Calu3 (cell line): ENCODE results near the gene KIRREL1. TPM values are rescaled to one million over a fixed set of nuclear protein-coding genes. Genes with fewer than 3 reads are reported as not detected.

Experiments
- BruUV-seq: library from RNA; stranded (reverse); fragments of 400-500 nt; replicated peaks from 2 replicates; lab custom pipeline; 2021; lab: Mats Ljungman, UMichigan
- CTCF ChIA-PET: fragments of 300-600 bp; sonication (Branson Sonifier 250); formaldehyde crosslinking; loops from one replicate; lab custom pipeline; 2022; ENCODE audit warnings: antibody characterized with exemption; lab: Charles Lee
- DNase-seq: peaks from one replicate; pipeline ENCODE4 v3.0.0; 2022
- H3K27ac Mint-ChIP-seq: one replicate; pipeline ENCODE4 v1.8.0; 2022; ENCODE audit warnings: mixed read lengths; ENCODE audit not compliant: unreplicated experiment
- H3K27me3 Mint-ChIP-seq: one replicate; pipeline ENCODE4 v1.8.0; 2022; ENCODE audit warnings: mixed read lengths; ENCODE audit not compliant: unreplicated experiment
- H3K36me3 Mint-ChIP-seq: one replicate; pipeline ENCODE4 v1.8.0; 2022; ENCODE audit warnings: mild to moderate bottlenecking, moderate library complexity, mixed read lengths; ENCODE audit not compliant: insufficient read depth, unreplicated experiment
- H3K4me1 Mint-ChIP-seq: one replicate; pipeline ENCODE4 v1.8.0; 2022; ENCODE audit warnings: mild to moderate bottlenecking, low read depth, mixed read lengths; ENCODE audit not compliant: unreplicated experiment
- H3K4me3 Mint-ChIP-seq: one replicate; pipeline ENCODE4 v1.8.0; 2022; ENCODE audit warnings: mild to moderate bottlenecking, low read depth, moderate library complexity, mixed read lengths; ENCODE audit not compliant: unreplicated experiment
- H3K9me3 Mint-ChIP-seq: one replicate; pipeline ENCODE4 v1.8.0; 2022; ENCODE audit warnings: low read depth, mixed read lengths; ENCODE audit not compliant: unreplicated experiment
- intact Hi-C: fragments of 100-400 bp; cut with micrococcal nuclease; formaldehyde crosslinking; loops from one replicate; pipeline ENCODE4 v1.10.0; 2022; ENCODE audit not compliant: unreplicated experiment
- total RNA-seq: library from RNA; stranded (reverse); gene quantifications from 2 replicates; pipeline ENCODE4 v1.2.3, GENCODE V29; 2022
- TF ChIP-seq, protein P1 (sequence below): fragments of 200-600 bp; IDR thresholded peaks from one replicate; pipeline ENCODE4 v1.8.0; 2022; ENCODE audit warnings: antibody characterized with exemption; ENCODE audit not compliant: unreplicated experiment

Gene KIRREL1
- total RNA-seq, 1 experiment from 2014 or later = 31.4 TPM

DNA sequence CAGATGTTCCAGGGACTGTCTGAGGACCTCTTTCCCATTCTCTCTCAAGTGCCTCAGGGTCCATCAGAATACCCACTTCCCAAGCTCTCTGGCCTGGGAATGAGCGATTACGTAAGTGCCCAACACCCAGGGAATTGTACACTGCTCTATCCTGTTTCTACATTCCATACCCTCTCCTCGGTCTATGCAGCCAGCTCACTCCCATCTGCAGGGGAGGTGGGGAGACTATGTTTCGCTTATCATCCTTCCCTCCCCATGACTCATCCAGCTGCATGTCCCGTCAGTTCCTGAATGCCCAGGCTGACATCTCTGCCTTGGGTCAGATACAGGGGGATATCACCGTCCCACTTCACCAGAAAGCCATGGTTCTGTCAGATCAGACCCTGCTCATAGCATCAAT is 152.7 kb downstream of the KIRREL1 start:
- TF ChIP-seq, protein P1, sequence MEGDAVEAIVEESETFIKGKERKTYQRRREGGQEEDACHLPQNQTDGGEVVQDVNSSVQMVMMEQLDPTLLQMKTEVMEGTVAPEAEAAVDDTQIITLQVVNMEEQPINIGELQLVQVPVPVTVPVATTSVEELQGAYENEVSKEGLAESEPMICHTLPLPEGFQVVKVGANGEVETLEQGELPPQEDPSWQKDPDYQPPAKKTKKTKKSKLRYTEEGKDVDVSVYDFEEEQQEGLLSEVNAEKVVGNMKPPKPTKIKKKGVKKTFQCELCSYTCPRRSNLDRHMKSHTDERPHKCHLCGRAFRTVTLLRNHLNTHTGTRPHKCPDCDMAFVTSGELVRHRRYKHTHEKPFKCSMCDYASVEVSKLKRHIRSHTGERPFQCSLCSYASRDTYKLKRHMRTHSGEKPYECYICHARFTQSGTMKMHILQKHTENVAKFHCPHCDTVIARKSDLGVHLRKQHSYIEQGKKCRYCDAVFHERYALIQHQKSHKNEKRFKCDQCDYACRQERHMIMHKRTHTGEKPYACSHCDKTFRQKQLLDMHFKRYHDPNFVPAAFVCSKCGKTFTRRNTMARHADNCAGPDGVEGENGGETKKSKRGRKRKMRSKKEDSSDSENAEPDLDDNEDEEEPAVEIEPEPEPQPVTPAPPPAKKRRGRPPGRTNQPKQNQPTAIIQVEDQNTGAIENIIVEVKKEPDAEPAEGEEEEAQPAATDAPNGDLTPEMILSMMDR = no peak
- no peak overlapping the region for H3K27ac Mint-ChIP-seq
- no peak for DNase-seq
- H3K4me1 Mint-ChIP-seq = peaks cover 14% of the 10 kb centered on the region
- no peak overlapping the region for H3K4me3 Mint-ChIP-seq
- BruUV-seq = no TSS peak
- H3K27me3 Mint-ChIP-seq = peaks cover 47% of the 10 kb centered on the region
- no peaks in the 10 kb centered on the region for H3K36me3 Mint-ChIP-seq
- H3K9me3 Mint-ChIP-seq = peaks cover 4% of the 10 kb centered on the region
- CTCF ChIA-PET = interaction anchor here (1.0 to 1.1 kb wide), 2 partner anchors 21 to 25 kb away, joined by 3 read pairs; no protein-coding TSS in a partner anchor
- intact Hi-C loops = loop anchor here (5.0 to 10.0 kb wide), 2 partner anchors 41 to 179 kb away; no protein-coding TSS in a partner anchor

DNA sequence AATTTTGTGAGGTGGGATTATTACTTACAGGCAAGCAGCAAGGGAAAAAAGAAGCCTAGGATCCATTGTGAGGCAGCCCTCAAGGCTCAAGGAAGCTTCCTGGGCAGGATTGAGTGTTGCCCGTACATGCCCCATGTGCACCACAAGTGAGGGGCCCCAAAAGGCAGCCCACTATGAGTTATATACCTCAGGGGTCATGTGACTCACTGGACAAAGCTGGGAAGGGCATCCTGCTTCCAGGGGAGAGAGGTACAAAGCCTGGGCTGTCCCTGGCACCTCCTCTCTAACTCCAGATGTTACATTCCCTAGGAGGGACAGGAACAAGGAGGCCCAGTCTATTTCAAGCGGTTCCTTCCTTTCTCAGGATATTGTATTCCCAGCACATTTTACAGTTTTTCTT is 153.3 kb downstream of the KIRREL1 start:
- BruUV-seq = no TSS peak
- H3K9me3 Mint-ChIP-seq = peaks cover 4% of the 10 kb centered on the region
- H3K27ac Mint-ChIP-seq = no peak overlapping the region
- peaks cover 49% of the 10 kb centered on the region for H3K27me3 Mint-ChIP-seq
- H3K36me3 Mint-ChIP-seq = no peaks in the 10 kb centered on the region
- H3K4me1 Mint-ChIP-seq = peaks cover 14% of the 10 kb centered on the region
- TF ChIP-seq, protein P1 = no peak
- CTCF ChIA-PET = no interaction called here
- no peak for DNase-seq
- intact Hi-C loops = loop anchor here (5.0 to 10.0 kb wide), 2 partner anchors 41 to 178 kb away; no protein-coding TSS in a partner anchor
- no peak overlapping the region for H3K4me3 Mint-ChIP-seq

DNA sequence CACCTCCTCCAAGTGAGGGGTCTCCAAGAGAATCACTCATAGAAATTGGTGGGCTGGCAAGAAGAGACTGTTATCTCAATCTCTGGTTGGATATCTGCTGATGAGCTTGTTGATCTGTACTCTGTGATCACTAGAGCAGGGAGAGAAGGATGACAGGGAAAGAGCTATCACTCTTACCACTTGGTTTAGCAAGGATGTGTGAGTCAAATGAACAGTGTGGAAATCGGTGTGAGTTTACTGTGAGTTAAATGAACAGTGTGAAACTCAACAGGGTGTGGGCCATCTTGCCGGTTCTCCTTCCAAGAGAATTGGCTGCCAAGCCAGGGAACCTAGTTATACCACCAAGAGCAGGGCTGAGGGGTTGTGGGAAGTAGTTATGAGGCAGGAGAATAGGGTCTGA is 154.0 kb downstream of the KIRREL1 start:
- no TSS peak for BruUV-seq
- Mint-ChIP-seq H3K36me3 (no peaks in the 10 kb centered on the region), H3K9me3 (peaks cover 4% of the 10 kb centered on the region), H3K27me3 (peaks cover 55% of the 10 kb centered on the region), H3K4me1 (peaks cover 14% of the 10 kb centered on the region), H3K4me3 (no peak overlapping the region), H3K27ac (no peak overlapping the region)
- TF ChIP-seq, protein P1 = no peak
- CTCF ChIA-PET = no interaction called here
- no peak for DNase-seq
- intact Hi-C loops = loop anchor here (5.0 to 10.0 kb wide), 2 partner anchors 40 to 177 kb away; no protein-coding TSS in a partner anchor

DNA sequence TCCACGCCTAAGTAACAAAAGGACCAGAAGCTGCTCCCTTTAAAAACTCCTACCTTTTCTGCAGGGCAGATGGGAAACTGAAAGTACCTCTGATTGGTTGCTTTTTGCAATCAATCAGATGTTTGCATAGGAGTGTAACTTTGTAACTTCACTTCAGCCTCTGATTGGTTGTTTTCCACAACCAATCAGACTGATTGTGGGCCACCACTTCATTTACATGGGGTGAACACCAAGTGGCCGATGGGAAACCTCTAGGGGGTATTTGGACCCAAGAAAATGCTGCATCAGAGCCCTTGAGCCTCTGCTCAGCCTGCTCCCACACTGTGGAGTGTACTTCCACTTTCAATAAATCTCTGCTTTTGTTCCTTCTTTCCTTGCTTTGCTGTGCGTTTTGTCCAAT is 154.4 kb downstream of the KIRREL1 start:
- peaks cover 14% of the 10 kb centered on the region for H3K4me1 Mint-ChIP-seq
- intact Hi-C loops = loop anchor here (5.0 to 10.0 kb wide), 2 partner anchors 39 to 177 kb away; no protein-coding TSS in a partner anchor
- peaks cover 4% of the 10 kb centered on the region for H3K9me3 Mint-ChIP-seq
- no peak overlapping the region for H3K4me3 Mint-ChIP-seq
- H3K36me3 Mint-ChIP-seq = no peaks in the 10 kb centered on the region
- H3K27ac Mint-ChIP-seq = no peak overlapping the region
- BruUV-seq = no TSS peak
- DNase-seq = no peak
- TF ChIP-seq, protein P1 = no peak
- CTCF ChIA-PET = no interaction called here
- H3K27me3 Mint-ChIP-seq = peaks cover 60% of the 10 kb centered on the region
